Ovary (tissue), 1 donor: Measurements from ENCODE around the gene DISC1.

Source experiments
- EP300 ChIP-seq: sonication (generic); formaldehyde crosslinking; IDR thresholded peaks from one replicate; pipeline ENCODE4 v1.6.1; 2017; ENCODE audit warnings: antibody characterized with exemption
- POLR2A ChIP-seq: fragments of 450-650 bp; IDR thresholded peaks from one replicate; pipeline ENCODE4 v1.6.1; 2017; ENCODE audit warnings: antibody characterized with exemption, mild to moderate bottlenecking, moderate library complexity

DNA sequence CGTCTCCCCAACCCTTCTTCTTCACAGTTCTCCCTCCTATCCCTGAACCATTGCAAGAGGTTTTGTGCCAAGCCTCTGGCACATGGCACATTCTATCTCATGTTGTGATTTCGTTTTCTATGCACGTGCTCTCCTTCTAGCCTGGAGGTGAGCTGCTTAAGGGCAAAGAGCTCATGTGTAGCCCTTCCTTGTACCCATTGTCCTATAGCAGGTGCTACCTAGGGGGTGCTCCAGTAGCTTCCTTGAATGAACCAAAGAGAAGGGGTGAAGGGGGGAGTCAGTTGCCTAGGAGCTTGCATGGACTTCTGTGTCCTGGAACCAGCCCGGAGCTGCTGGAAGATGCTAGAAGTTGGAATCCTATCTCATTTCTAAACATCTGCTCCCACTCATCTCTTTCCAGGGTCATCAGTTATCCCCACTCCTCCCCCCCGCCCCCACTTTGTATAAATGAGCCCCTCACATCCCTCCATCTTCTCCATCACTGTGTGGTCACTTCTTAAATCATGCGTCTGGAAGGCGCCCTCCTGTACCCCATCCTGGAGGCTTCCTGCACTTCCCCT is 535 bp upstream of the DISC1 start:
- TF ChIP-seq EP300, result no peak
- TF ChIP-seq POLR2A, result no peak
